ENCODE data around the gene STUM.
"Not testable (repeated sequence)": the region's sequence is repeated elsewhere in the genome, so short reads cannot be mapped to it uniquely, and the experiment has no call there.

Gene STUM

DNA sequence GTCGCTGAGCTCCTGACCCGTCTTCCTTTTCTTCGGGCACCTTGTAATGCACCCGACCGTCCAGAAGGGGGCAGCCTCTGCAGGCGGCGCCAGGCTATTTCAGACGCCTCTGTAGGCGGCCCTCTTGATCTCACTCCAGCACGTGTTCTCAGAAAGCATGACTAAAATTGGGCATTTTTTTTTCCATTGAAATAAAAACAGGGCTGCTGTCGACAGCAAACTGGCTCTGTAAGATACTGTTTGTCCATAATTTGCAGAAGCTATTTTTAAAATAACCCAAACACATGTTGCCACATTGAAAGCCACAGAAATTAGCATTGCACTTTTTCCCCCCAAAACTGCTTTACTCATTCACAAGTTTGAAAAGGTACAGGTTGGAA, 78.0 kb downstream of the STUM start:
- DNase-seq (ENCODE audit: low read depth, low spot score) = no peak

DNA sequence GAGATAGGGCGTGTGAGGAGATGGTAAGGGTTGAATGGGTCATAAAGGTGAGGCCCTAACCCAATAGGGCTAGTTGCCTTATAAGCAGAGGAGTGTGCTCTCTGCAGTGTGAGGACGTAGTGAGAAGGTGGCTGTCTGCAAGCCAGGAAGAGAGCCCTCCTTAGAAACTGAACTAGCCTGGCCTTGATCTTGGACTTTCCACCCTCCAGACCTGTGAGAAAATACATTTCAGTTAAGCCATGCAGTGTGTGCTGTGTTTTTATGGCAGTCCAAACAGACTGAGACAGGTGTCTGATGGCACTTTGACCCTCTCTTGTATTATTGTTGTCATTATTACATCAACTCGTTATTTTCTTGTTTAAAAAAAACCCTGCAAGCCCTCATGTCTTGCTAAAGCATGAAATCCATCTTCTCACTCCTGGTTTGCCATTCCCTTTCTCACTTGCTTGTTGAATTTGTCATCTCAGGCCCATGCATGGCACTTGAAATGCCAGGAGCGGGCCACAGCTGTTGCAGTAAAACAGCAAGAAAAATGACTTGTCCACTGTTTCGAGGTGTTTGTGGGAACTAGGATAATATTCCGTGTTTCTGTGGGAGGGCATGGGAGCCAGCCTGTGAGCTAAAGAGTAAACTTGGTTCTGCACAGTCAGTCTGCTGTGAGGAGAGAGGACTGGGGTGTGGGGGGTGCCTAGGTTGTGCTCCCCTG, 78.6 kb downstream of the STUM start:
- DNase-seq (ENCODE audit: low read depth, low spot score) = no peak

DNA sequence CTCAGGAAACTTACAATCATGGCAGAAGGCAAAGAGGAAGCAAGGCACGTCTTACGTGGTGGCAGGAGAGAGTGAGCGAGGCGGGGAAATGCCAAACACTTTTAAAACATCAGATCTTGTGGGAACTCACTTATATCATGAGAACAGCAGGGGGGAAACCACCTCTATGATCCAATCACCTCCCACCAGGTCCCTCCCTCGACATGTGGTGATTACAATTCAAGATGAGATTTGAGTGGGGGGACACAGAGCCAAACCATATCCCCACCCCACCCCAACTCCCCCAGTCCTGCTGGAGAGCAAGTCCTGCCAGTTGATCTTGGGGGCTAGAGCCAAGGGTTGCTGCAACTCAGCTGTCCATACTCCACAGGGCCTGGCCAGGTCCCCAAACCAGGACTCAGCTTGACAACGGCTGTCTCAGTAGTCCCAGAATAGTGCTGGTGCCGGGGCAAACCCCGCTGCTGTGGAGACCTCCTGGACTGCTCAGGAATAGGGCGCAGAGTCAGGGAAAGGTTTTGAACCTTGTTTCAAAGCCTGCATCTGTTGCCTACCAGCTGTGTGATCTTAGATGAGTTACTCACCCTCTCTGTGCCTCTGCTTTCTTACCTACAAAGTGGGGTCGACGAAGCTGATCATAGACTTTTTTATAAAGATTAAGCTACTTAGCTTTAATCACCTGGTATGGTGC, 79.5 kb downstream of the STUM start:
- DNase-seq (ENCODE audit: low read depth, low spot score) = no peak

DNA sequence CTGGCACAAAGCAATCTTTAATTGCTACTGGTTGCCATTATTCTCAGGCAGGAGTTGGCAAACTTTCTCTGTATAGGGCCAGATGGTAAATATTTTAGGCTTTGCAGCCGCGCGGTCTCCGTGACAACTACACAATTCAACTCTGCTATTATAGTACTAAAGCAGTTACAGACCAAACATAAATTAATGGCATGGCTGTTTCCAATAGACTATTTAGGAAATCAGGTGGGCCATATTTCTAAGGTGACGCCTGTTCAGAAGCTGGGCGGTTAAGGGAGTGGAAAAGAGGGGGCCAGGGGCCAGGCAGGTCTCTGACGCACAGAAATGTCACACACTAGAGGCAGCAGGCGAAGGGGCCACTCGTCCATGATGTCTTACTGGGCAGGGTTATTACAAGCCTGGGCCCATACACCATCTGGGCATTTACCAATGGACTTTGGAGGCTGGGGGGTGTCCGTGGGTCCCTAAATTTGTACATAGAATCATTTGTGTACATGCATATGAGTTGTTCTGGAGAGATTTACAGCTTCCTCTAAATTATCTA, 80.1 kb downstream of the STUM start:
- DNase-seq (ENCODE audit: low read depth, low spot score) = no peak

DNA sequence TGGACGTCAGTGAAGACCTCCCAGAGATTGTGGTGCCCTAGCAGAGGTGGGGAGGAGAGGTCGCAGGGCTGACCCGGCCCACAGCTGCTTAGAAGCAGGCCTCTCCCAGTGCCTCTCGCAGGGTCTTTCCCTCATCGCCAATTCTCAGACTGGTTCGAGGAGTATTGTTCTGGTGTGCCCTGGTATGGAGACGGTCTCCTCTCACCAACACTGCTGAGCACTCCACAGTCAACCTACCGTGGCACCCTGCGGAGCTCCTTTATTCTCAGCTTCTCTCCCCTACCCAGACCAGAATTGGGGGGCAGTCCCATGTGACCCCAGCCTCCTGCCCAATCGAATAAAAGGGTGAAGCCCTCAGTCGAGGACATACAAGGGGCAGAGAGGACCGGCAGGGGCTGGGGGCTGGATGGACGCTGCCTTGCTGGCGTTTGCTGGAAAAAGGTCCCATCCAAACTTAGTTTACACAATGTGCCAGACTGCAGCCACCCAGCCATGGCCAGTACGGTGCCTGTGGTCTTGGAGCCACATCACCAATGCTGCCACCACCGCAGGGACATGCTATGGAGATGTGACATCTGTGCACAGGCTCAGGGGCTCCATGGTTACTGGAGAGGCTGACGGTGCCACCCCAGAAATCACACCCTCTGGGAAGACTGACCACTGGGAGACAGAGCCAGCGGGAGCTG, 80.8 kb downstream of the STUM start:
- DNase-seq (ENCODE audit: low read depth, low spot score) = no peak

DNA sequence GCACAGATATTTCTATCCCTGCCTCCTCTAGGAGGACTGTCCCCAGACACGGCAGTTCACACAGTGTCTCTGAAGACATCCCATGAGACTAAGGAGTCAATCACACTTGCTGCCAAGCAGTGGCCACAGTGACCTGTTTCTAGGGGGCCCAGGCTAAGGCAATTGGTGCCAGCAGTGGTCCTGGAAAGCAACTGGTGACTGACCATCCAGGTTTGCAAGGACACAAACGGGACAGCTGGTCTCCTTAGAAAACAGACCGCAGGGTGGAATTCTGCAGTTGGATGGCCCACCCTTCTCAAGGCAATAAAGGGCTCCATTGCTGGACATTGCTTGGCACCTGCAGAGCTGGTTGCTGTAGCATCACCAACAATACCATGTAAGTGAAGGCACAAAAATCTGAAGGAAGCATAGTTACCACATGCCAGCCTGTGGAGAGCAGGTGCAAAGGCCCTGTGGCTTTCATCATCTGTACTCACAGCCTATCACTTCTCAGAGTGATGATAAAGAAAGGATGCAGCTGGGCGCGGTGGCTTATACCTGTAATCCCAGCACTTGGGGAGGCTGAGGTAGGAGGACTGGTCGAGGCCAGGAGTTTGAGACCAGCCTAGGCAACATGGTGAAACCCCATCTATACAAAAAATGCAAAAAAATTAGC, 81.5 kb downstream of the STUM start:
- DNase-seq (ENCODE audit: low read depth, low spot score) = no peak

DNA sequence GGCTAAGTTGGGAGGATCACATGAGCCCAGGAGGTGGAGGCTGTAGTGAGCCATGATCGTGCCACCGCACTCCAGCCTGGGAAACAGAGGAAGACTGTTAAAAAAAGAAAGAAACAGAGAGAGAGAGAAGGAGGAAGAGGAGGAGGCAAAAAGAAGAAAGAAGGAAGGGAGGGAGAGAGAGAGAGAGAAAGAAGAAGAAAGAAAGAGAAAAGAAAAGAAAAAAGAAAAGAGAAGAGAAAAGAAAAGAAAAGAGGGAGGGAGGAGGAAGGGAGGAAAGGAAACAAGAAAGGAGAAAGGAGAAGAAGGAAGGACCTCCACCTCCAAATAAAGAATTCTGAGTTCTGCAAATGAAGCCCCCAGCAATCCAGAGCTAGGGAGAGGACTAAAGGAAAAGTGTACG, 82.0 kb downstream of the STUM start:
- DNase-seq (ENCODE audit: low read depth, low spot score) = no peak

DNA sequence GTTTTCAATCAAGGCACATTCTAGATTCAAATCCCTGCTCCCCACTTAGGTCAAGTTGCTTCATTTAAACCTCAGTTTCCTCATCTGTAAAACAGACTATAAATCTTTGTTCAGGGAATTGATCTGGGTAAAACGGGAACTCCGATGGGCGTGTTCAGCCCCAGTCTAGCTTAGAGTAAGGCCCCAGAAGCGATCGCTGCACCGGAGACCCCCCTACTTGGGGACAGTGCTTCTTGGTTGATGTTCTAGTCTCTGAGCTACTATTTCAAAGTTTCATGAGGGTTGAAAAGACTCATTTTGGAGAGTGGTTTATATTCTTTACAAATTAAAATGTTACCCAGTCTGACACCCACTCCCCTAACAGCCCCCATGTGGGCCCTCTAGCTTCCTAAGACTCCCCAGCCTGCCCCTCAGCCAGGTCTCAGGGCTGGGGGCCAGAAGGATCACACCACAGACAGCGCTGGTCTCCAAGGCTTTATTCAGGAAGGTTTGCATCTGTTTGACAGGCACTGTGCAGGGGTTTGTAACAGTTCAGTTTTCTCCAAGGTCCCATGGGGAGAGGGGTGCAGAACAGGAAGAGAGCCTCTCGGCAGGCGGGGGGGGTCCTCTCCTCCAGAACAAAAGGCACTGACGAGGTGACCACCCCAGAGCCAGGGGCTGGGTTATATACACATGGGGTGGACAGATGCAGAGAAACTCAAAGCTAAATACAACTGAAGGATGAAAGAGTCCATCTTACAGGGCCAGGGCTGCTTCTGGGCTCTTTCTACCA, 82.9 kb downstream of the STUM start:
- DNase-seq (ENCODE audit: low read depth, low spot score) = no peak

DNA sequence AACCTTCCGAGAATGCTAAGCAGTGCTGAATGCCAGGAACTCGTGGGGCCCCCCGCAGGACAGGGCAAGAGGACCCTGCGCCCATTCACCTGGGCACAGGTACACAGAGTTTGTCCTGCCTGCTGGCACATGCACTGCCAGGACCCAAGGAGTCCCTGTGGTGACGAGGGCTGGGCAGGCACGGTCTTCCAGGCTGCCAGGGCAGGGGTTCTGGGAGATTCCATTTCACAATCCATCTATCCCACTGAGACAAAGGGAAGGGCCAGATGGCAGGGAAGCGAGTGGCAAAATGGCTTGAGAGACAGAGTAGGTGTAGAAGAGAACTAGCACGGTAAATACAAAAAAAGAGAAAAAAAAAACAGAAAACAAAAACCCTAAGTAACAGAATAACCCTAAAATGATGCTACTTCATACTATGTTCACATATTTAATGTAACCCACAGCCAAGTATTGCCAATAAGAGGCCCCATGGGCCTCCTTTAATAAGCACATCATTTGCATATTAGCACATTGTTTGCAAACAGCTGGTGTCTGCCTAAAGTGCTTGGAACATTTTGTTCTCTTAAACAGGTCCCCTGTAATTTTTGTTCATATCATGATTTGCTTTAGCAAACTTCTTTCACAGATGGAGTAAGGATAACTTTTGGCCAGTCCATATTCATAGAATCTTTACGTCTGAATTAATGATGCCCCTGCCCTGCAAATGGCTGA, 83.8 kb downstream of the STUM start:
- DNase-seq (ENCODE audit: low read depth, low spot score) = no peak

DNA sequence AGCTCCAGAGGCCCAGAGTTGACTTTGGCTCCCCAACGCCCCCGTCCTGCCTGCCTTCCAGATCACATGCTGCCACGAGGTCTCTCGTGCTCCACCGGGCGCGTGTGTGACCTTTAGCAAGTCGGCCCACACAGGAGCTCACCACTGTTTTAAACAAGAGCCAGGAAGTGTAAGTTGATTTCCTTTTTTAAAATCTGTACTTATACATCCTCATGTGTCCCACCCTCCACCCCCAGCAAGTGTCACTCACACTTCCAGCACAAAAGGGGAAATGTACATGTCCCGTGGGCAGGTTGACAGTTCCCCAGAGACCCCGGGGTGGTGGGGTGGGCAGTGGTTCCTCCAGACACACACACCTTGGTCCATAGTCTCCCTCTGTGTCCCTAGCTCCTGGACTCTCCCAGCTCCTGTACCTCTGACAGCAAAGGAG, 84.4 kb downstream of the STUM start:
- no peak for DNase-seq (ENCODE audit: low read depth, low spot score)

DNA sequence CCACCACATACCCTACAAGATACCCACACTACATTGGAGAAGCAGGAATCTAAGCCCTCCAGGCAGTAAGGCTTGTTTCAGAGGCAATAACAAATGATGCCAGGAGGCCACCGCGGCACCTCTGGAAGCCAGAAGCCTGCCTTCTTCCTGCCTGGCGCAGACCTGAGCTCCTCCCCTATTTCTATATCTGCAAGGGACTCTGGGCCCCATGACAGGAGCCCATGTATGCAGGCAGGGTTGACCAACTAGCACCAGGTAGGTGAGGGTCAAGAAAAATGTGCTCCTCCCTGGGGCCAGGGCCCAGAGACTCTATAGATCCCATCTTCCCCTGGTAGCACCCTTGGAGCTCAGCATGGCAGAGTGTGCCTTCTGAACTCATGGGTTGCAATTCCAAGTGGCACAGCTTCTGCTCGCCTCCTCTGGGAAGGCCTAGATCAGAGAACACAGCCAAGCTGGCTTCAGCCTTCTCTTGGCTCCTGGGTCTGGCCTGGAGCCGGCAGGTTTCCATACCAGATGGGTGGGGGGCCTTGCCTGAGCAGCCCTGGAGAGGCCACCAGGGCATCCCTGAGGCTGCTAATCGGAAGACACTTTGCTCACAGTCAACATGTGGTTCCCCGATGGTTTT, 85.1 kb downstream of the STUM start:
- DNase-seq (ENCODE audit: low read depth, low spot score) = no peak

DNA sequence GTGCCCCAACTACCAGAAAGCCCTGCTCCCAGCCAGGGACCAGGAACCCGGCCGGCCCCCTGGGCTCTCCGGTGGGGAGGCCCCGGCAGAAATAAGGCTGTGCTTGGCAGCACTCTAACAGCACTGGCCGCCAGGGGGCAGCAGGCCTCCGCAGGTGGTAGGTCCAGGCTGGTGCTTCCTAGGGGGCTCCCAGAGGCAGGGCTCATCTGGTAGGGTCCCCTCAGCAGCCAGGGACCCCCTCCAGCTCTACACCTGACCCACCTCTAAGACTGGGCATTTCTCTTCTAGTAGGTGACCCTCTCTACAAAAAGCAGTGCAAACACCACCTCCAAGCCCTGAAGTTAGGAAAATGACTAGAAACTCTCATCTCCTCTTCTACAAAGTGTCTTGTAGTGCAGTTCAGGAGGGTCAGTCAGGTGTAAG, 85.6 kb downstream of the STUM start:
- no peak for DNase-seq (ENCODE audit: low read depth, low spot score)

DNA sequence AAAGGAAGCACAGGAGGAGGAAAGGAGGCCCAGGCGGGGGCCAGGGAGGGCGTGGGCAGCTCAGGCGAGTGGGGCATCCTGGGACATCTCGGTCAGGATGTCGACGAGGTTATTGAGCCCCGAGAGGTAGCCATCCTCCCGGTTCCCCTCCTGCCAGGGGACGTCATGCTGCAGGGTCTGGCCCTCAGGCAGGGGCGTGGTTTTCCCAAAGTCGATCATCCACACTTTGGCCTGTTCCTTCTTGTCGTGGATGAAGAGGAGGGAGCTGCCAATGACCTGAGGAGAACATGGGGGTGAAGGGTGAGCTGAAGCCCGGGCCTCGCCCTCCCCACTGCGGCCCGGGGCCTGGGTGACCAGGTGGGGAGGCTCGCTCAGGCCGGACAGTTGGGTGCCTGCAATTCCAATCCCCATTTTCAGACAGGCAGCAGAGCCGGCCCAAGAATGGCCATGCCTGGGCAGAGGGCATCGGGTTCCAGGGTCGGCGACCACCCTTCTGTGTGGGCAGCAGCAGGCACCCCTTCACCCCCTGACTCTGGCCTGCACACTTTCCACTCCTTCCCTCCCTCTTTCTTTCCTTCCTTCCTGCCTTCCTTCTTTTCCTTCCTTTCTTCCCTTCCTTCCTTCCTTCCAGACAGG, 86.2 kb downstream of the STUM start:
- no peak for DNase-seq (ENCODE audit: low read depth, low spot score)

DNA sequence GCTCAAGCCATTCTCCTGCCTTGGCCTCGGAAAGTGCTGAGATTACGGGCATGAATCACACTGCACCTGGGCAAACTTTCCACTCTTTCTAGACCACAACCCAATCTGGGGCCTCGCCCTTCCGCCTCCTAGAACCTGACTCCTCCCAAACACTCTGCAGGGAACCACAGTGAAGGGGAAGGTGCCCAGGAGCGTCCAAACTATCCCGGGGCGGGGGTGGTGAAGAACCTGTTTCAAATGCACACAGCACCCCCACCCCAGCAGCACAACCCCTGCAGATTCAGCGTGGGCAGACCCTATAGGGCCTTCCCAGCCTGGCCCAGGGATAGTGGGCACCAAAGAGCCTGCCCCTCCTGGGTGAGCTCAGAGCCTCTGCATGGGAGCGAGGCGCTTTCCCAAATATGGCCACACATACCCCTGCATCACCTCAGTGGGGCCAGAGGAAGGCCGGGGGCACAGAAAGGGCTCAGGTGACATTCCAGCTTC, 86.9 kb downstream of the STUM start:
- DNase-seq (ENCODE audit: low read depth, low spot score) = no peak

DNA sequence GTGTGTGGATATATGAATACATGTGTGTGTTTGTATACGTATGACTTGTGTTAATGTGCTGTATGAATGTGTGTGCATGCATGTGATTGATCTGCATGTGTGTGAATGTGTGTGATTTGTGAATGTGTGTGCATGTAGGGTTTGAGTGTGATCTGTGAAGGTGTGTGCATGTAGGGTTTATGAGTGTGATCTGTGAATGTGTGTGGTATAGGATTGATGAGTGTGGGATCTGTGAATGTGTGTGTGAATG, 88.2 kb downstream of the STUM start:
- no peak for DNase-seq (ENCODE audit: low read depth, low spot score)

DNA sequence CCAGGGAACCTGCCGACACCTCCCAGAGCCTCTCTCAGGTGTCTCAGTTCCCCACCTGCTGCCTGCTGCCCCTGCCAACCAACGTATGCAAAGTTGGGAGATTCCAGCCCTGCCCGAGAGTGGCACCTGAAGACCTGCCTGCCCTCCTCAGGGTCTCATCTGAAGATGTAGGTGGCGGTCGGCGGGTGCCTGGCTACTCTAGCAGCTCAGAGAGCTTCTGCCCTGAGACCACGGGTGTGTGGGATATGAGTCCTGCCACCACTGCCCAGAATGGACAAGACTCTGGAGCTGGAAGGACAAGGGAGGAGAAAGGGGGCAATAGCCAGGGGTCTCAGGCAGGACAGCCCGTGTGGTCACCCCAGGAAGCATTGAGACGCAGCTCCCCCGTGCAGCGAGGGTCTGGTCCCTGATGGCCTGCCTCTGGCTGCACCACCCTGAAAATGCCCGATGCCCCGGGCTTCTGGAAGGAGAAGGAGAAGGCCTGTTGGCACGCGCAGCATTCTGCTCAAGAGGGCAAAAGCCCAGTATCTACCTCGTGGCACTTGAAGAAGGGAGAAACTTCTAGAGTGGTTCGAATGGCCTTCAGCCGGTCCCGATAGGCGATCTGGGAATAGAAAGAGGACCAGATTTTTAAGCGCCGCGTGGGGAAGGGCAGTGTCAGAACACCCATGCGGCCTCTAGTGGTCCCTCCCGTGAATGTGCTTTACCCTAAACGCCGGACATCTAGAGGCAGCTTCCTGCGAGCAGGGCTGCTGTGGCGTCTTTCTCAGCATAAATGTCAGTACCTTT, 88.8 kb downstream of the STUM start:
- no peak for DNase-seq (ENCODE audit: low read depth, low spot score)

DNA sequence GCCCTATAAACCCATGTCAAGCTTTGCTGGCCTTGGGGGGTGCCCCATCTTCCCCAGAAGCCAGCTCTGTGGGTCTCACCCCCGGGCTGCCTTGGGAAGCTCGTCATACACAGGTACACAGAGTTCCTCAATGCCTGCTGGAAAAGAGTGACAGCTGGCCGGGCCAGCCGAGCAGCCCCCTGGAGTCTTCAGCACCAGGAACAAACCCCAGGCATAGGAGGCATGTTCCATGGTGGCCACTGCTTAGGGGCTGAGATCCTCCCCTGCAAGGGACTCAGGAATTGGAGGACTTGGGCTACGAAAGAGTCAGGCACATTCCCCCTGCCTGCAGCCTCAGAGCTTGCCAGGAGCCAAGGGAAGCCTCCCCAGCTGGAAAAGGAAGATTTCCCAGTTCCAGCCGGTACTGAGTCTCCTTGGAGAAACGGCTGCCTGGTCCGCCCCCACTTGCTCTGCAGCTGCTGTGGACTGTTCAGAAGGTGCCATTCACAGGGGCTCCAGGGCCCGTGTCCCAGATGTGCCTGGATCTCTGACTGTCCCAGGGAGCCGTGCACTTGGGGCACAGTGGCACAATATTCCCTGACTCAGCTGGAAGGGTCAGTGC, 89.5 kb downstream of the STUM start:
- DNase-seq (ENCODE audit: low read depth, low spot score) = no peak

DNA sequence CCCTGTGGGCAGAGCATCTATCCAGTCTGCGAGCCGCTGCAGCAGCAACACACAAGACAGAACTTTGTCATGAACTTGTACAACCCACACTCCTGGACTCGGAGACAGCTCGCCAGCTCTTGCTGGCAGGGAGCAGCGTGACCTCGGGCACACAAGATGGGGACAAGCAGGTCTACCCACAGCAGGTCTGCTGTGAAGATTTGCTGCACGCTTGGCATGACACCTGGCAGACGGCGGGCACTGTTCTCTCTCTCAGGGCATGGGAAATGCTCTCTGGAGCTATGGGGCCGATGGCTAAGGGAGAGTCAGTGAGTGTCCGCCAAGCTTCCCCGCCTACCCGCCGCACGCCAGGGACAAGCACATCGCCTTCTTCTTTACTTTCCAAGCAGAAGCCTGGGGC, 90.0 kb downstream of the STUM start:
- DNase-seq (ENCODE audit: low read depth, low spot score) = no peak

DNA sequence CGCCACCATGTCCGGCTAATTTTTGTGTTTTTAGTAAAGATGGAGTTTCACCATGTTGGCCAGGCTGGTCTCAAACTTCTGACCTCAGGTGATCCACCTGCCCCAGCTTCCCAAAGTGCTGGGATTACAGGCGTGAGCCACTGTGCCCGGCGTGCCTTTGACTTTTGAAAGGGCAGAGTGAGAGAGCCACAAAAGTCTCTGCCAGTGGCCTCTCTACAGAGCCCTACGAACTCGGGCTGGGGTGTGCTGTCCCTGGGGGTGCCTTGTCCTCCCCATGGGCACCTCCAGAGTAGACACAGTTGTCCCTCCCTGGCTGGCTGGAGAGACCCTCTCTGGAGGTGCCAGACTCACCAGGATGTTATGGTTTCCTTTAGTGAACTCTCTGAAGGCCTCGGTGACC, 90.6 kb downstream of the STUM start:
- DNase-seq (ENCODE audit: low read depth, low spot score) = not testable (repeated sequence)

All from brain pericyte (primary cell).